Naive thymus-derived CD4-positive, alpha-beta T cell (primary cell): ENCODE measurements around the gene CCL1. TPM values are rescaled to one million over a fixed set of nuclear protein-coding genes. Genes with fewer than 3 reads are reported as not detected.

Experiments
- ATAC-seq: fragments of 150-1000 bp; cut with Tn5 transposase; 2 replicates; pipeline ENCODE4 v1.10.0; 2021; ENCODE audit warnings: mild to moderate bottlenecking, moderate library complexity
- CTCF ChIA-PET: fragments of 350-600 bp; sonication (Branson Sonifier 250); formaldehyde crosslinking; loops from one replicate; lab custom pipeline; 2021; ENCODE audit warnings: antibody characterized with exemption; lab: Charles Lee
- POLR2A ChIA-PET: fragments of 350-600 bp; sonication (Branson Sonifier 250); formaldehyde crosslinking; loops from one replicate; lab custom pipeline; 2021; ENCODE audit warnings: antibody characterized with exemption, inconsistent platforms; lab: Charles Lee
- DNase-seq, 9 donors: peaks; one replicate each; pipeline versions ENCODE4 v3.0.0 to v3.0.0-alpha.2; 2020 to 2022; ENCODE audit warnings: mixed read lengths in 1 of 9
- H3K27ac ChIP-seq: one replicate; pipeline ENCODE4 v1.7.0; 2013; ENCODE audit warnings: mild to moderate bottlenecking, low read depth, low read length, moderate library complexity
- H3K27me3 ChIP-seq, 2 donors: one replicate each; pipeline ENCODE4 v1.7.0; 2013; ENCODE audit warnings: low read length in 2 of 2, mild to moderate bottlenecking in 2 of 2, moderate library complexity in 2 of 2; ENCODE audit not compliant: control insufficient read depth in 2 of 2, insufficient read depth in 2 of 2
- H3K36me3 ChIP-seq, 3 experiments: 1 replicate in 2 of 3; 2 replicates in 1 of 3; pipeline ENCODE4 v1.7.0; 2013; ENCODE audit warnings: low read length in 3 of 3, mild to moderate bottlenecking in 3 of 3, moderate library complexity in 1 of 3; ENCODE audit not compliant: insufficient read depth in 3 of 3, control insufficient read depth in 2 of 3
- H3K4me1 ChIP-seq, 2 donors: one replicate each; pipeline ENCODE4 v1.7.0; 2013; ENCODE audit warnings: low read length in 2 of 2, mild to moderate bottlenecking in 2 of 2, moderate library complexity in 1 of 2; ENCODE audit not compliant: control insufficient read depth in 2 of 2, insufficient read depth in 2 of 2
- H3K4me3 ChIP-seq: 2 replicates; pipeline ENCODE4 v1.7.0; 2013; ENCODE audit warnings: mild to moderate bottlenecking, low read length
- H3K9me3 ChIP-seq, 3 experiments: 1 replicate in 2 of 3; 2 replicates in 1 of 3; pipeline ENCODE4 v1.7.0; 2013; ENCODE audit warnings: low read length in 3 of 3; ENCODE audit not compliant: control insufficient read depth in 2 of 3
- H3K27ac Mint-ChIP-seq, 9 donors: one replicate each; pipeline ENCODE4 v1.8.0; 2020 to 2022; ENCODE audit warnings: mixed read lengths in 9 of 9, mild to moderate bottlenecking in 8 of 9, moderate library complexity in 5 of 9, inconsistent platforms in 2 of 9
- H3K27me3 Mint-ChIP-seq, 5 donors: one replicate each; pipeline ENCODE4 v1.8.0; 2021 to 2022; ENCODE audit warnings: mixed read lengths in 5 of 5, mild to moderate bottlenecking in 1 of 5
- H3K36me3 Mint-ChIP-seq, 5 donors: one replicate each; pipeline ENCODE4 v1.8.0; 2020 to 2022; ENCODE audit warnings: mixed read lengths in 5 of 5, mild to moderate bottlenecking in 3 of 5, inconsistent platforms in 1 of 5
- H3K4me1 Mint-ChIP-seq, 7 donors: one replicate each; pipeline ENCODE4 v1.8.0; 2020 to 2022; ENCODE audit warnings: mixed read lengths in 7 of 7, mild to moderate bottlenecking in 3 of 7, inconsistent platforms in 1 of 7
- H3K4me3 Mint-ChIP-seq, 10 donors: one replicate each; pipeline ENCODE4 v1.8.0; 2020 to 2022; ENCODE audit warnings: mild to moderate bottlenecking in 10 of 10, mixed read lengths in 10 of 10, moderate library complexity in 6 of 10, inconsistent platforms in 2 of 10
- H3K9me3 Mint-ChIP-seq, 11 donors: one replicate each; pipeline ENCODE4 v1.8.0; 2020 to 2022; ENCODE audit warnings: mixed read lengths in 11 of 11, mild to moderate bottlenecking in 4 of 11, inconsistent platforms in 1 of 11, moderate library complexity in 1 of 11
- intact Hi-C, 2 donors: fragments of 100-400 bp; cut with micrococcal nuclease; formaldehyde crosslinking; loops; one replicate each; pipeline ENCODE4 v1.15.1; 2023
- polyA plus RNA-seq, 2 donors: library from polyadenylated mRNA; unstranded; fragments of 300-500 nt; fragmentation: Illumina TruSeq; gene quantifications; one replicate each; pipeline ENCODE4 v1.2.3, GENCODE V29; 2021
- total RNA-seq, 6 experiments: library from RNA in 5 of 6; stranded (reverse) in 5 of 6; gene quantifications; 1 replicate in 5 of 6; 2 replicates in 1 of 6; pipeline ENCODE4 v1.2.3 and lab custom pipeline; 2021 to 2026

CCL1 gene, protein sequence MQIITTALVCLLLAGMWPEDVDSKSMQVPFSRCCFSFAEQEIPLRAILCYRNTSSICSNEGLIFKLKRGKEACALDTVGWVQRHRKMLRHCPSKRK
- 10 to 100 TPM in 1 of 5 experiments, not detected in 4; 17.4 TPM for total RNA-seq
- not detected for polyA plus RNA-seq
- total RNA-seq (lab: John Stamatoyannopoulos, UW) = not detected

DNA sequence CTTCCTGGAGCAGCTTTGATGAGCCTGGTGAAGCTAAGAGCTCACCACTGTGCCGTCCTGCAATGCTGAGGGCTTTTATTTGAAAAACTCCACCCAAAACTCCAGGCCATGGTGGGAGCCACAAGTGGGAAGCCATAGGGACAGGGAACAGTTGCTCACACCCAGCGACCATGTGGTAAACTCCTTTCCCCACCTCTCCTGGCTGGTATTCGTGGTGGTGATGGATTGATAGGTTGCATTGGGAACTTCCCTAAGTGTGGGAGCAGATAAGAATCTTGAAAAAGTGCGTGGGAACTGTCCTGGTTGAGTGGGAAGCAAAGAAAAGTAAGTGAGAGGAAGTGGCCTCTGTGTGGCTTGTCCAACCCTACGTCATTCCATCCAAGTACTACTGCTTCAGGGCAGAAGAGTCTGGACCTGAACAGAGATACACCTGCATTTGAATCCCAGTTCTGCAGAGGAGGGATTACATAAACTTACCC is at the start of gene CCL1:
CCL1 (minus strand) TSS at position 51 of the 479 bp plus-strand sequence. CDS start 72 bp downstream, outside the sequence.
- Mint-ChIP-seq H3K4me1 (peaks cover 5 to 53% (median 8%) of the 10 kb centered on the region in 7 donors), H3K27ac (no peak within 1 kb of the TSS), H3K9me3 (no peaks in the 10 kb centered on the region), H3K36me3 (no peaks in the 10 kb centered on the region), H3K4me3 (no peak within 1 kb of the TSS), H3K27me3 (peaks cover 12 to 40% (median 15%) of the 10 kb centered on the region in 5 donors)
- H3K9me3 ChIP-seq = no peaks in the 10 kb centered on the region
- CTCF ChIA-PET = interaction anchor here (2.0 kb wide), 1 partner anchor 9 kb away, joined by 7 read pairs; no protein-coding TSS in a partner anchor
- no peaks in the 10 kb centered on the region for H3K36me3 ChIP-seq
- POLR2A ChIA-PET = no interaction called here
- no peaks in the 10 kb centered on the region for H3K4me1 ChIP-seq
- DNase-seq (no peak), ATAC-seq (no peak)
- H3K27ac ChIP-seq = no peak within 1 kb of the TSS
- H3K4me3 ChIP-seq = no peak within 1 kb of the TSS
- intact Hi-C loops = no loop called here
- no peaks in the 10 kb centered on the region for H3K27me3 ChIP-seq

- Histone ChIP-seq H3K36me3 (no peaks in the 10 kb centered on the region), H3K4me3 (no peak overlapping the region), H3K9me3 (no peaks in the 10 kb centered on the region), H3K27me3 (no peaks in the 10 kb centered on the region), H3K27ac (no peak overlapping the region), H3K4me1 (no peaks in the 10 kb centered on the region)
- Mint-ChIP-seq H3K27ac (no peak overlapping the region), H3K4me1 (peaks cover 0 to 11% (median 0%) of the 10 kb centered on the region in 7 donors), H3K36me3 (no peaks in the 10 kb centered on the region), H3K27me3 (peaks cover 30 to 54% (median 45%) of the 10 kb centered on the region in 5 donors), H3K4me3 (no peak overlapping the region), H3K9me3 (peaks cover 0 to 1% (median 0%) of the 10 kb centered on the region in 11 donors)
- DNase-seq = no peak
- ChIA-PET POLR2A (no interaction called here), CTCF (no interaction called here)
- no peak for ATAC-seq
- intact Hi-C loops = no loop called here
Measured at GRCh38 chr17:34412534-34412933, 49.5 kb upstream of the CCL1 start.

DNA sequence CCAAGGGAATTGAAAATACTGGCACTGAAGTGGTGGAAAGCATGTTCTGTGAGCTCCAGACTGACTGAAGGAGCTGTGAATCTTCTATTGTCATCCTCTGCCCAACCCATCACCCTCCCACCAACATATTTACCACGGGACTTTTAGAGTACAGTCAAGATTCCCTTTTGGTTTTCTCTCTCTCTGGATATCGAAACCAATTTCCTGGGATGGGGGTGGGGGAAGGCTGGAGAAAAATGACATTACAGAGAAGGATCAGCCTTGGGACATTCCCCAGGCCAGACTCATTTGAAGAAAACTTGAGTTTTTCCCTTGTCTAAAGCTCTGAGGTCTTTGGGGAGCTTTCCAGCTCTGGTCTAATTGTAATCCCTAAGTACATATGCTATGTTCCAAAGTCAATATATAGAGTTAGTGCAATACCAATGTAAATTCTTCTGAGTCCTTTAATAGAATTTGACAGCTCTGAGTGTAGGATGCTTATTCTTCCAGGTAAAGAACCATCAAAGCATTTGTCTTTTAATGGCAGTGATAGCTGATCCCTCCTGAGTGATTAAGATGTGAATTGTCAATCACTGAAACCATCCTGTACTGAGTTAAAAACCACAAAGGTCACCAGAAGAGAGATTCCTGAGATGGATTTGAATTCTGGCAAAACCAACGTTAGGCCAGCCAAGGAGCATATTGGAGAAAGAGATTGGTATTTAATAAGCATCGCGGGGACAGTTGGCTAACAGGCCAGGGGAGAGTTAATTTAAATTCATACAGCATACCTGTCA is 48.8 kb upstream of the CCL1 start:
- H3K4me3 ChIP-seq = no peak overlapping the region
- DNase-seq = no peak
- H3K4me1 ChIP-seq = no peaks in the 10 kb centered on the region
- no peaks in the 10 kb centered on the region for H3K36me3 ChIP-seq
- peaks cover 0 to 1% (median 0%) of the 10 kb centered on the region in 11 donors for H3K9me3 Mint-ChIP-seq
- H3K27ac Mint-ChIP-seq = no peak overlapping the region
- H3K9me3 ChIP-seq = no peaks in the 10 kb centered on the region
- ATAC-seq = no peak
- H3K36me3 Mint-ChIP-seq = no peaks in the 10 kb centered on the region
- H3K27me3 Mint-ChIP-seq = peaks cover 30 to 53% (median 51%) of the 10 kb centered on the region in 5 donors
- ChIA-PET CTCF (no interaction called here), POLR2A (no interaction called here)
- H3K4me1 Mint-ChIP-seq = peaks cover 0 to 11% (median 0%) of the 10 kb centered on the region in 7 donors
- intact Hi-C loops = no loop called here
- H3K27ac ChIP-seq = no peak overlapping the region
- no peaks in the 10 kb centered on the region for H3K27me3 ChIP-seq
- H3K4me3 Mint-ChIP-seq = no peak overlapping the region

- Histone ChIP-seq H3K9me3 (no peaks in the 10 kb centered on the region), H3K4me1 (no peaks in the 10 kb centered on the region), H3K27ac (no peak overlapping the region), H3K27me3 (no peaks in the 10 kb centered on the region), H3K4me3 (no peak overlapping the region), H3K36me3 (no peaks in the 10 kb centered on the region)
- ATAC-seq (no peak), DNase-seq (no peak)
- Mint-ChIP-seq H3K27ac (no peak overlapping the region), H3K27me3 (peaks cover 30 to 51% (median 40%) of the 10 kb centered on the region in 5 donors), H3K4me3 (no peak overlapping the region), H3K36me3 (no peaks in the 10 kb centered on the region), H3K9me3 (peaks cover 0 to 1% (median 0%) of the 10 kb centered on the region in 11 donors), H3K4me1 (peaks cover 0 to 11% (median 0%) of the 10 kb centered on the region in 7 donors)
- intact Hi-C loops = no loop called here
- ChIA-PET CTCF (no interaction called here), POLR2A (no interaction called here)
Measured at GRCh38 chr17:34409352-34409751, 46.3 kb upstream of the CCL1 start.

DNA sequence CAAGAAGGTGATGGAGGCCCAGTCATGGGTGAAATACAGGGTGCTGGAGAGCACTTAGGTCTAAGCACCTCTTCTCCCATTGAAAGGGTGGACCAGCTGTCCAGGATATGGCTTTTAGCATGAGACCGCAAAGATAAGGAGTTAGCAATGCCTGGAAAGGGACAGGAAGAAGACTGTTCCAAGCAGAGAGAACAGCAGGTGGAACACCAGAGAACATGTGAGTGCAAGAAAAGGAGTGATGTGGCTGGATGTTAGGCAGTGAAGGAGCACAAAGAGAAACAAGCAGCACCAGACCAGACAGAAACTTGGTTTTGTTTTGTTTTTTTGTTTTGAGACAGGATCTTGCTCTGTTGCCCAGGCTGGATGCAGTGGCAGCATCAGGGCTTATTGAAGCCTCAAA is 45.4 kb upstream of the CCL1 start:
- H3K36me3 Mint-ChIP-seq = no peaks in the 10 kb centered on the region
- Histone ChIP-seq H3K27ac (no peak overlapping the region), H3K36me3 (no peaks in the 10 kb centered on the region), H3K9me3 (no peaks in the 10 kb centered on the region), H3K4me3 (no peak overlapping the region), H3K4me1 (no peaks in the 10 kb centered on the region), H3K27me3 (no peaks in the 10 kb centered on the region)
- DNase-seq (no peak), ATAC-seq (no peak)
- H3K9me3 Mint-ChIP-seq = peaks cover 0 to 1% (median 0%) of the 10 kb centered on the region in 11 donors
- H3K4me1 Mint-ChIP-seq = peaks cover 0 to 7% (median 0%) of the 10 kb centered on the region in 7 donors
- CTCF ChIA-PET = no interaction called here
- no peak overlapping the region for H3K4me3 Mint-ChIP-seq
- peaks cover 30 to 46% (median 34%) of the 10 kb centered on the region in 5 donors for H3K27me3 Mint-ChIP-seq
- POLR2A ChIA-PET = no interaction called here
- intact Hi-C loops = no loop called here
- H3K27ac Mint-ChIP-seq = no peak overlapping the region

DNA sequence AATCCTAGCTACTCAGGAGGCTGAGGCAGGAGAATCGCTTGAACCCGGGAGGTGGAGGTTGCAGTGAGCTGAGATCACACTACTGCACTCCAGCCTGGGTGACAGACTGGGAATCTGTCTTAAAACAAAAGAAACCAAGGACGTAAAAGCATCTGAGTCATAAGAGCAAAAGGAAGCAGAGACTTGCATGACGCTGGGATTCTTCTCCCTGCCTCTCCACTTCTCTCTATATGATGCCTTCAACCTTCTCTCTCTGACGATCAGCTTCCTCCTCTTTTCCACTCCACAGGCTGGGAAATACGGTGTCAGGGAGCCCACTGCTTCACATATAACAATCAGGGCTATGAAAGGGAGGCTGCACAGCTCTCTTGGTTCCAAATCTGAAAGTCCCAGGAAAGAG is 43.2 kb upstream of the CCL1 start:
- H3K4me3 Mint-ChIP-seq = no peak overlapping the region
- H3K27ac Mint-ChIP-seq = no peak overlapping the region
- no peaks in the 10 kb centered on the region for H3K4me1 ChIP-seq
- DNase-seq (no peak), ATAC-seq (no peak)
- H3K36me3 Mint-ChIP-seq = no peaks in the 10 kb centered on the region
- no peak overlapping the region for H3K27ac ChIP-seq
- peaks cover 0 to 1% (median 0%) of the 10 kb centered on the region in 11 donors for H3K9me3 Mint-ChIP-seq
- H3K9me3 ChIP-seq = no peaks in the 10 kb centered on the region
- peaks cover 0 to 3% (median 0%) of the 10 kb centered on the region in 7 donors for H3K4me1 Mint-ChIP-seq
- no peaks in the 10 kb centered on the region for H3K36me3 ChIP-seq
- POLR2A ChIA-PET = no interaction called here
- no peaks in the 10 kb centered on the region for H3K27me3 ChIP-seq
- H3K27me3 Mint-ChIP-seq = peaks cover 21 to 44% (median 25%) of the 10 kb centered on the region in 5 donors
- CTCF ChIA-PET = no interaction called here
- intact Hi-C loops = no loop called here
- H3K4me3 ChIP-seq = no peak overlapping the region
